ENCODE results near the gene TIMM13.
"Not testable (repeated sequence)": the region's sequence is repeated elsewhere in the genome, so short reads cannot be mapped to it uniquely, and the experiment has no call there.

The TIMM13 gene

GRCh38 chr19:2394442-2395292 lies 32.7 kb downstream of the TIMM13 start:
- Histone ChIP-seq H3K4me3 (ENCODE audit: low read depth, low read length) (no peak overlapping the region), H3K27me3 (ENCODE audit: control insufficient read depth, insufficient read depth, low read length) (no peaks in the 10 kb centered on the region), H3K9ac (ENCODE audit: low read depth, low read length) (no peak overlapping the region), H3K4me1 (ENCODE audit: control insufficient read depth, insufficient read depth, low read length) (no peaks in the 10 kb centered on the region), H3K36me3 (ENCODE audit: control insufficient read depth, insufficient read depth, low read length) (no peaks in the 10 kb centered on the region), H3K9me3 (ENCODE audit: control insufficient read depth, insufficient read depth, low read length) (no peaks in the 10 kb centered on the region)

DNA sequence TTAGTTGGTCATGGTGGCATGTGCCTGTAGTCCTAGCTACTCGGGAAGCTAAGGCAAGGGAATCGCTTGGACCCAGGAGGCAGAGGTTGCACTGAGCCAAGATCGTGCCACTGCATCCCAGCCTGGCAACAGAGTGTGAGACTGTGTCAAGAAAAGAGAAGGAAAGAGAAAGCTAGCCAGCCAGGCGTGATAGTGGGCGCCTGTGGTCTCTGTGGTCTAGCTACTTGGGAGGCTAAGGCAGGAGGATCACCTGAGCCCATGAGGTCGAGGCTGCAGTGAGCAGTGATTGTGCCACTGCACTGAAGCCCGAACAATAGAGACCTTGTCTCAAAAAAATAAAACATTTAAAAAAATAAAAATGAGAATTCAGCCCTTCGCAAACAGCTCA lies 33.3 kb downstream of the TIMM13 start:
- no peak overlapping the region for H3K4me3 ChIP-seq (ENCODE audit: low read depth, low read length)
- H3K4me1 ChIP-seq (ENCODE audit: control insufficient read depth, insufficient read depth, low read length): no peaks in the 10 kb centered on the region
- H3K36me3 ChIP-seq (ENCODE audit: control insufficient read depth, insufficient read depth, low read length): no peaks in the 10 kb centered on the region
- no peaks in the 10 kb centered on the region for H3K9me3 ChIP-seq (ENCODE audit: control insufficient read depth, insufficient read depth, low read length)
- no peak overlapping the region for H3K9ac ChIP-seq (ENCODE audit: low read depth, low read length)
- no peaks in the 10 kb centered on the region for H3K27me3 ChIP-seq (ENCODE audit: control insufficient read depth, insufficient read depth, low read length)

DNA sequence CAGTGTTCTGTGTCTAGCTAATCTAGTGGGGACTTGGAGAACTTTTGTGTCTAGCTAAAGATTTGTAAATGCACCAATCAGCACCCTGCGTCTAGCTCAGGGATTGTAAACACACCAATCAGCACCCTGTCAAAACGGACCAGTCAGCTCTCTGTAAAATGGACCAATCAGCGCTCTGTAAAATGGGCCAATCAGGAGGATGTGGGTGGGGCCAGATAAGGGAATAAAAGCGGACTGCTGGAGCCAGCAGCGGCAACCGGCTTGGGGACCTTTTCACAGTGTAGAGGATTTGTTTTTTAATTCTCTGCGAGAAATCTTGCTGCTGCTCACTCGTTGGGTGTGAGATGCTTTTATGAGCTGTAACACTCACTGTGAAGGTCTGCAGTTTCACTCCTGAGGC lies 34.5 kb downstream of the TIMM13 start:
- not testable (repeated sequence) for H3K4me1 ChIP-seq (ENCODE audit: control insufficient read depth, insufficient read depth, low read length); H3K9ac ChIP-seq (ENCODE audit: low read depth, low read length); H3K36me3 ChIP-seq (ENCODE audit: control insufficient read depth, insufficient read depth, low read length); H3K4me3 ChIP-seq (ENCODE audit: low read depth, low read length); H3K27me3 ChIP-seq (ENCODE audit: control insufficient read depth, insufficient read depth, low read length); H3K9me3 ChIP-seq (ENCODE audit: control insufficient read depth, insufficient read depth, low read length)

- no peak overlapping the region for H3K9ac ChIP-seq (ENCODE audit: low read depth, low read length)
- no peaks in the 10 kb centered on the region for H3K4me1 ChIP-seq (ENCODE audit: control insufficient read depth, insufficient read depth, low read length)
- H3K27me3 ChIP-seq (ENCODE audit: control insufficient read depth, insufficient read depth, low read length): no peaks in the 10 kb centered on the region
- H3K36me3 ChIP-seq (ENCODE audit: control insufficient read depth, insufficient read depth, low read length): no peaks in the 10 kb centered on the region
- no peaks in the 10 kb centered on the region for H3K9me3 ChIP-seq (ENCODE audit: control insufficient read depth, insufficient read depth, low read length)
- H3K4me3 ChIP-seq (ENCODE audit: low read depth, low read length): no peak overlapping the region
Measured at GRCh38 chr19:2392366-2392765, 35.0 kb downstream of the TIMM13 start.

GRCh38 chr19:2391118-2391725 lies 36.2 kb downstream of the TIMM13 start:
- Histone ChIP-seq H3K36me3 (ENCODE audit: control insufficient read depth, insufficient read depth, low read length) (no peaks in the 10 kb centered on the region), H3K9me3 (ENCODE audit: control insufficient read depth, insufficient read depth, low read length) (no peaks in the 10 kb centered on the region), H3K27me3 (ENCODE audit: control insufficient read depth, insufficient read depth, low read length) (no peaks in the 10 kb centered on the region), H3K4me1 (ENCODE audit: control insufficient read depth, insufficient read depth, low read length) (no peaks in the 10 kb centered on the region), H3K9ac (ENCODE audit: low read depth, low read length) (no peak overlapping the region), H3K4me3 (ENCODE audit: low read depth, low read length) (no peak overlapping the region)

DNA sequence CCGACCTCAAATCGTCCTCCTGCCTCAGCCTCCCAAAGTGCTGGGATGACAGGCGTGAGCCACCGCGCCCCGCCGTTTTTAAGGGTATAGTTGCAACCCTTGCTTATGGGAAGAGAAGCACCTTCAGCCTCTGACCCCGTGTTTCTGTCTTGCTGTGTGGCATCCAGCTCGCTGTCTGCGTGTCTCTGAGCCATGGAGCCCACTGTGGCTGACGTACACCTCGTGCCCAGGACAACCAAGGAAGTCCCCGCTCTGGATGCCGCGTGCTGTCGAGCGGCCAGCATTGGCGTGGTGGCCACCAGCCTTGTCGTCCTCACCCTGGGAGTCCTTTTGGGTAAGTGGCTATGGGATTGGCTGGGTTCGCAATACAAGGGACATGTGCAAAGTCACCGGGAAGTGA lies 37.8 kb downstream of the TIMM13 start:
- Histone ChIP-seq H3K36me3 (ENCODE audit: control insufficient read depth, insufficient read depth, low read length) (no peaks in the 10 kb centered on the region), H3K27me3 (ENCODE audit: control insufficient read depth, insufficient read depth, low read length) (no peaks in the 10 kb centered on the region), H3K4me3 (ENCODE audit: low read depth, low read length) (no peak overlapping the region), H3K9ac (ENCODE audit: low read depth, low read length) (no peak overlapping the region), H3K9me3 (ENCODE audit: control insufficient read depth, insufficient read depth, low read length) (no peaks in the 10 kb centered on the region), H3K4me1 (ENCODE audit: control insufficient read depth, insufficient read depth, low read length) (no peaks in the 10 kb centered on the region)

DNA sequence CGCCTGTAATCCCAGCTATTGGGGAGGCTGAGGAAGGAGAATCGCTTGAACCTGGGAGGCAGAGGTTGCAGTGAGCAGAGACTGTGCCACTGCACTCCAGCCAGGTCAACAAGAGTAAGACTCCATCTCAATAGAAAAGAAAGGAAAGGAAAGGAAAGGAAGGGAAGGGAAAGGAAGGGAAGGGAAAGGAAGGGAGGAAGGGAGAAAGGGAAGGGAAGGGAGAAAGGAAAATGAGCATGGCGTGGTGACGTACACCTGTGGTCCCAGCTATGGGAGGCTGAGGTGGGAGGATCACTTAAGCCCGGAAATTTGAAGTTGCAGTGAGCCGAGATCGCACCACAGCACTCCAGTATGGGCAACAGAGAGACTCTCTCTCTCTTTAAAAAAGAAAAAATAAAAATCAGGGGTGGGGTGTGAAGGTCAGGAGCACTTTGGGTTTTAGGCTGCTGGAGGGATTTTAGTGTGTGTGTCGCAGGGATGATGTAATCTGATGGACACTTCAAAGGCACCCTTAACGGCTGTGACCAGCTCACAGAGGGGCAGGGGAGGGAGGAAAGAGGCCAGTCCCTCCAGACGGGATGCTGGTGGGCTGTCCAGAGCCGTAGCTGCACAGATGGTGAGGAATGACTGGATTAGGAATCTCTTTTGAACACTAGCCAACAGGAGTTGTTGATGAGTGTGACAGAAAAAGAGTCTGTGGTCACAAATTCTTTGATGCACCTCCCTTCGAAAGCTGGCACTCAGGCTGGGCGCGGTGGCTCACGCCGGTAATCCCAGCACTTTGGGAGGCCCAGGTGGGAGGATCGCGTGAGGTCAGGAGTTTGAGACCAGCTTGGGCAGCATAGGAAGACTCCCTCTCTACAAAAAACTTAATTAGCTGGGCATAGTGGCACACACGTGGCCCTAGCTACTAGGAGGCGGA lies 39.8 kb downstream of the TIMM13 start:
- H3K9me3 ChIP-seq (ENCODE audit: control insufficient read depth, insufficient read depth, low read length): no peaks in the 10 kb centered on the region
- no peaks in the 10 kb centered on the region for H3K27me3 ChIP-seq (ENCODE audit: control insufficient read depth, insufficient read depth, low read length)
- H3K4me1 ChIP-seq (ENCODE audit: control insufficient read depth, insufficient read depth, low read length): no peaks in the 10 kb centered on the region
- H3K36me3 ChIP-seq (ENCODE audit: control insufficient read depth, insufficient read depth, low read length): no peaks in the 10 kb centered on the region
- no peak overlapping the region for H3K9ac ChIP-seq (ENCODE audit: low read depth, low read length)
- no peak overlapping the region for H3K4me3 ChIP-seq (ENCODE audit: low read depth, low read length)

- no peak overlapping the region for H3K4me3 ChIP-seq (ENCODE audit: low read depth, low read length)
- H3K27me3 ChIP-seq (ENCODE audit: control insufficient read depth, insufficient read depth, low read length): no peaks in the 10 kb centered on the region
- no peaks in the 10 kb centered on the region for H3K4me1 ChIP-seq (ENCODE audit: control insufficient read depth, insufficient read depth, low read length)
- no peaks in the 10 kb centered on the region for H3K9me3 ChIP-seq (ENCODE audit: control insufficient read depth, insufficient read depth, low read length)
- H3K36me3 ChIP-seq (ENCODE audit: control insufficient read depth, insufficient read depth, low read length): no peaks in the 10 kb centered on the region
- no peak overlapping the region for H3K9ac ChIP-seq (ENCODE audit: low read depth, low read length)
Measured at GRCh38 chr19:2385053-2385721, 42.2 kb downstream of the TIMM13 start.

DNA sequence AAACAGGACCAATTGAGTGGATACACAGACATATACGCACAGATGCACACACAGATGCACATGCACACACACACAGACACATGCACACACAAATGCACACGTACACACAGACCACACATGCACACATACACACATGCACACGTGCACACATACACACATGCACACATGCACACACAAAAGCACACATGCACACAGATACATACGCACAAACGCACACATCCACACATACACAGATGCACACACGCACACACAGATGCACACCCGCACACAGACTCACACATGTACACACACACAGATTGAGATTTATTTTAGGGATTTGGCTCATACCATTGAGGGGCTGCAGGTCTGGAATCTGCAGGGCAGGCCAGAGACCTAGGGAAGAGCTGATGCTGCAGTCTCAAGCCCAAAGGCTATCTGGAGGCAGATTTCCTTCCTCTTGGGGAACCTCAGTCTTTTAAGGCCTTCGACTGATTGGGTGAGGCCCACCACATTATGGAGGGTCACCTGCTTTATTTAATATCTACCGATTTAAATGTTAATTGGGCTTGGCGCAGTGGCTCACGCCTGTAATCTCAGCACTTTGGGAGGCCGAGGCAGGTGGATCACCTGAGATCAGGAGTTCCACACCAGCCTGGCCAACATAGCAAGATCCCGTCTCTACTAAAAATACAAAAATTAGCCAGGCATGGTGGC lies 44.7 kb downstream of the TIMM13 start:
- Histone ChIP-seq H3K9me3 (ENCODE audit: control insufficient read depth, insufficient read depth, low read length) (no peaks in the 10 kb centered on the region), H3K27me3 (ENCODE audit: control insufficient read depth, insufficient read depth, low read length) (no peaks in the 10 kb centered on the region), H3K9ac (ENCODE audit: low read depth, low read length) (no peak overlapping the region), H3K4me3 (ENCODE audit: low read depth, low read length) (no peak overlapping the region), H3K36me3 (ENCODE audit: control insufficient read depth, insufficient read depth, low read length) (no peaks in the 10 kb centered on the region), H3K4me1 (ENCODE audit: control insufficient read depth, insufficient read depth, low read length) (no peaks in the 10 kb centered on the region)

GRCh38 chr19:2381148-2381820 lies 46.1 kb downstream of the TIMM13 start:
- Histone ChIP-seq H3K9ac (ENCODE audit: low read depth, low read length) (no peak overlapping the region), H3K36me3 (ENCODE audit: control insufficient read depth, insufficient read depth, low read length) (no peaks in the 10 kb centered on the region), H3K4me3 (ENCODE audit: low read depth, low read length) (no peak overlapping the region), H3K27me3 (ENCODE audit: control insufficient read depth, insufficient read depth, low read length) (no peaks in the 10 kb centered on the region), H3K9me3 (ENCODE audit: control insufficient read depth, insufficient read depth, low read length) (no peaks in the 10 kb centered on the region), H3K4me1 (ENCODE audit: control insufficient read depth, insufficient read depth, low read length) (no peaks in the 10 kb centered on the region)
